Common myeloid progenitor, CD34-positive (primary cell): ENCODE results near the gene HS3ST5.

Source experiments
- CTCF ChIA-PET: fragments of 350-600 bp; sonication (Branson Sonifier 250); formaldehyde crosslinking; loops from one replicate; lab custom pipeline; 2021; ENCODE audit warnings: antibody characterized with exemption; lab: Charles Lee
- POLR2A ChIA-PET: fragments of 350-600 bp; sonication (Branson Sonifier 250); formaldehyde crosslinking; loops from one replicate; lab custom pipeline; 2021; ENCODE audit warnings: antibody characterized with exemption; lab: Charles Lee
- DNase-seq, 3 donors: peaks; one replicate each; pipeline versions ENCODE4 v3.0.0 to v3.0.0-alpha.2; 2013
- H3K27ac ChIP-seq, 2 experiments: 1 replicate in 1 of 2; 2 replicates in 1 of 2; pipeline ENCODE4 v1.7.0; 2013; ENCODE audit warnings: inconsistent platforms in 2 of 2, low read length in 2 of 2, mild to moderate bottlenecking in 2 of 2, low read depth in 1 of 2, moderate library complexity in 1 of 2; ENCODE audit not compliant: severe bottlenecking in 2 of 2, insufficient read depth in 1 of 2, poor library complexity in 1 of 2
- H3K27me3 ChIP-seq, 5 experiments: replicated peaks in 2 of 5; 1 replicate in 3 of 5; 2 replicates in 2 of 5; pipeline versions ENCODE4 v1.6.1 to v1.7.0; 2013; ENCODE audit warnings: low read length in 4 of 5, mild to moderate bottlenecking in 2 of 5, moderate library complexity in 2 of 5, inconsistent platforms in 1 of 5; ENCODE audit not compliant: insufficient read depth in 5 of 5, control insufficient read depth in 4 of 5
- H3K36me3 ChIP-seq, 4 experiments: 1 replicate in 2 of 4; 2 replicates in 2 of 4; pipeline versions ENCODE4 v1.6.1 to v1.7.0; 2013; ENCODE audit warnings: low read length in 3 of 4, control low read depth in 1 of 4, mild to moderate bottlenecking in 1 of 4; ENCODE audit not compliant: control insufficient read depth in 4 of 4, insufficient read depth in 4 of 4
- H3K4me1 ChIP-seq, 4 experiments: 1 replicate in 3 of 4; 2 replicates in 1 of 4; pipeline versions ENCODE4 v1.6.1 to v1.7.1; 2013; ENCODE audit warnings: low read length in 3 of 4, mild to moderate bottlenecking in 3 of 4, control low read depth in 1 of 4, inconsistent platforms in 1 of 4, moderate library complexity in 1 of 4; ENCODE audit not compliant: control insufficient read depth in 4 of 4, insufficient read depth in 4 of 4; ENCODE audit errors: control extremely low read depth in 1 of 4
- H3K4me3 ChIP-seq, 7 experiments: 1 replicate in 4 of 7; 2 replicates in 3 of 7; pipeline versions ENCODE4 v1.5.1 to v1.7.0; 2013; ENCODE audit warnings: mild to moderate bottlenecking in 7 of 7, low read length in 6 of 7, moderate library complexity in 6 of 7, inconsistent platforms in 2 of 7, low read depth in 2 of 7, control low read depth in 1 of 7; ENCODE audit not compliant: insufficient read depth in 4 of 7, control insufficient read depth in 1 of 7; ENCODE audit errors: extremely low read depth in 1 of 7
- H3K9me3 ChIP-seq, 5 experiments: 1 replicate in 4 of 5; 2 replicates in 1 of 5; pipeline versions ENCODE4 v1.6.1 to v1.7.1; 2013; ENCODE audit warnings: low read length in 4 of 5, mild to moderate bottlenecking in 2 of 5, inconsistent platforms in 1 of 5, low read depth in 1 of 5, moderate library complexity in 1 of 5; ENCODE audit not compliant: control insufficient read depth in 4 of 5, insufficient read depth in 2 of 5; ENCODE audit errors: control extremely low read depth in 1 of 5
- WGBS: methylation state at CpG from one replicate; pipeline ENCODE4 v1.1.5; 2013; ENCODE audit not compliant: insufficient coverage; 5-methylcytosine and 5-hydroxymethylcytosine counted together

Gene HS3ST5

DNA sequence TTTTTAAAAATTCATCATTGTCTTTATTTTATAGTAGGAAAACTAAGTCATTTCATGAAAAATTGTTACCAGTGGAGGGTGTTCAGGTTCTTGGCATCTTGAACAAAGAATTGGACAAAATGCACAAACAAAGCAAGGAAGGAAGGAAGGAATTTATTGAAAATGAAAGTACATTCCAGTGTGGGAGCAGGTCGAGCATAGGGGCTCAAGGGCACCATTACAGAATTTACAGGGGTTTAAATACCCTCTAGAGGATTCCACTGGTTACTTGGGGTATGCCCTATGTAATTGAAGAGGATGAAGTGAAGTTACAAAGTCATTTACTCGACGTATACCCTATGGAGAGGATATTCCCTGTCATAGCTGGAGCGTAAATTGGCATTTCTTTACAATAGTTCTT is 334.5 kb downstream of the HS3ST5 start:
- no peaks in the 10 kb centered on the region for H3K27me3 ChIP-seq
- no peak for DNase-seq
- no peak overlapping the region for H3K4me3 ChIP-seq
- no peak overlapping the region for H3K27ac ChIP-seq
- POLR2A ChIA-PET = no interaction called here
- CTCF ChIA-PET = no interaction called here
- WGBS = 63% methylated on average over 1 of the region's 4 CpGs
- no peaks in the 10 kb centered on the region for H3K9me3 ChIP-seq
- no peaks in the 10 kb centered on the region for H3K36me3 ChIP-seq
- H3K4me1 ChIP-seq = no peaks in the 10 kb centered on the region

- POLR2A ChIA-PET = no interaction called here
- Histone ChIP-seq H3K9me3 (no peaks in the 10 kb centered on the region), H3K27me3 (no peaks in the 10 kb centered on the region), H3K4me3 (no peak overlapping the region), H3K4me1 (no peaks in the 10 kb centered on the region), H3K36me3 (no peaks in the 10 kb centered on the region), H3K27ac (no peak overlapping the region)
- 100% methylated on average over 2 of the region's 2 CpGs for WGBS
- CTCF ChIA-PET = no interaction called here
- DNase-seq = no peak
Measured at GRCh38 chr6:114007516-114007915, 335.3 kb downstream of the HS3ST5 start.
